SK-N-MC (cell line): ENCODE data around the gene ZNF496.

Source experiments
- EZH2 ChIP-seq: fragments of 200-600 bp; sonication (generic); IDR thresholded peaks from one replicate; pipeline ENCODE4 v1.6.1; 2017; ENCODE audit warnings: antibody characterized with exemption
- FOXP2 ChIP-seq: optimal IDR thresholded peaks from 2 replicates; pipeline ENCODE3; 2011; ENCODE audit warnings: mild to moderate bottlenecking, moderate library complexity; ENCODE audit not compliant: insufficient read depth; ENCODE audit errors: extremely low read length, control extremely low read depth
- POLR2AphosphoS5 ChIP-seq: IDR thresholded peaks from 2 replicates; pipeline ENCODE4 v1.6.1; 2012; ENCODE audit warnings: mild to moderate bottlenecking, low read depth, low read length, borderline replicate concordance

DNA sequence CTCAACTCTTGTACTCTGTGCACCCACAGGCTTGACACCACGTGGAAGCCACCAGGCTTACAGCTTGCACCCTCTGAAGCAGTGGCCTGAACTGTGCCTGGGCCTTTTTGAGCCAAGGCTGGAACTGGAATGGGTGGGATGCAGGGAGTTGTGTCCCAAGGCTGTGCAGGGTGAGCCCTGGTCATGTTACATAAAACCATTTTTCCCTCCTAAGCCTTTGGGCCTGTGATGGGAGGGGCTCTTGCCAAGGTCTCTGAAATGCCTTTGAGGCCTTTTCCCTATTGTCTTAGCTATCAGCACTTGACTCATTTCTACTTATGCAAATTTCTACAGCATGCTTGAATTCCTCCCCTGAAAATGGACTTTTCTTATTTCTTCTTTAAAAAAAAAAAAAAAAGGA is 61.7 kb downstream of the ZNF496 start:
- TF ChIP-seq EZH2, result no peak
- no peak for TF ChIP-seq FOXP2
- TF ChIP-seq POLR2AphosphoS5, result no peak
